ENCODE results near the gene ADCY5. TPM values are rescaled to one million over a fixed set of nuclear protein-coding genes. Genes with fewer than 3 reads are reported as not detected.
A peak's percentile ranks its signal among the peaks of the same experiment; 100 is the strongest.

Gene ADCY5
- total and polyA plus RNA-seq, 5 donors = 90.4 to 220 (median 205) TPM

DNA sequence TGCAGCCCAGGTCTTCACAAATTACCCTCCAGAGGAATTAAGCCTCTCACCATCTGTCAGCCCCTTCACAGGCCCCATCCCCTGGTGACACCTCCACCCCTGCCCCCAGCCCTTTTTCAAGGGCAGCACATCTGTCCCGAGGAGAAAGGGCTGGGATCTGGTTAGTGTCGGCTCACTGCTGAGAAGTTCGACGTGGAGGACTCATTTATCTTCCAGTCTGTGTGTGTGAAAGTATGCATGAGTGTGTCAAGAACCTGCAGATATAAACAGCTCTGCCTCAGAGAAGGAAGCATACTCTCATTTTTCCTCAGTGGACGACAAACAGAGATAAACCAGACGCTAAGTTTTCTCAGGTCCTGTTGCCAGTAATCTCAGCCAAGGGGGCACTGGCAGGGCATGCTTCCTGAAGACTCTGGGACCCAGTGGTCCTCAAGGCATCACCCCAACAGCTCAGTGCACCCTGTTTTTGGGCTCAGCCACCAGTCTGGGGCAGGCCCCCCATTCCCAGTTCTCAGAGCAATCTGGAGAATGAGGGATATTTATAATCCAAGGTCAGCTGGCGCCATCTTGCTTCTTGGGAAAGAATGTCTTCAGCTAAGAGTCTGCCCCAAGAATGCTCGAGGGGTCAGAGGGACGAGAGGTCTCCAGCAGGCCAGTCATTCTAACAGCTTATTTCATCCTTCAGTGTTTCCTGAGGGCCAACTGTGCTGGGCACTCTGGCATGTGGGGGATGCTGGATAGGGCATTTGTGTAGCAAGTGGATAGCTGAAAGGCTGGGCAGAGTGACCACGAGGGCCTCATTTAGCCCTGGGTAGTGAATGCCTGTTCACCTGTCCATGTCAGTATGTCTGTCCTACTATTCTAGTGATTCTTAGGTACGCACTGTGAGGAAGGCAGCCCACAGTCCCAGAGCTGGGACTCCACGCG is 73.6 kb downstream of the ADCY5 start:
- ATAC-seq = peak in 1 of 2 donors; percentile 6
- Histone ChIP-seq H3K4me3 (ENCODE audit: low read length) (no peak overlapping the region), H3K27me3 (ENCODE audit: control insufficient read depth, insufficient read depth) (no peaks in the 10 kb centered on the region), H3K27ac (ENCODE audit: low read length) (peak overlapping the region; percentile 88), H3K9me3 (ENCODE audit: control insufficient read depth, low read length) (no peaks in the 10 kb centered on the region), H3K4me1 (ENCODE audit: control insufficient read depth, insufficient read depth, low read length) (peaks cover 22% of the 10 kb centered on the region)
- no peak for DNase-seq
- intact Hi-C loops (cut with DNase I) = no loop called here
- WGBS = 61% methylated on average over 13 of the region's 13 CpGs

DNA sequence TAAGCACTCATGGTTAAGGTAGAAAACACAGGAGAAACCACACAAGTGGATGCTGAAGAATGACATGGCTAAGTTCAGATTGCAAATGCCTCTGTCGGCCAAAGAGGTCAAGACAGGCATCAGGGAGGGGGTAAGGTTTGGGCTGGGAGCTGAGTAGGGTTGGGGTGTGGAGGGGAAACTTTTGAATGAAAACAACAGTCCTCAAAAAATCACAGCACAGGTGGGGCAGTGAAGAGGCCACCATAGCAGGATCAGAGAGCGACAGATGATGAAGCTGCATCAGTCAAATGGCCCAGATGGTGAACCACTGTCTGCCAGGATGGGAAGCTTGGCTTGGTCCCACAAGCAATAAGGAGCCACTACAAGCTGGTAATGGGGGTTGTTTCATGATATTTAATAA is 74.9 kb downstream of the ADCY5 start:
- no peak for DNase-seq
- 61% methylated on average over 2 of the region's 2 CpGs for WGBS
- Histone ChIP-seq H3K4me3 (ENCODE audit: low read length) (no peak overlapping the region), H3K27me3 (ENCODE audit: control insufficient read depth, insufficient read depth) (no peaks in the 10 kb centered on the region), H3K4me1 (ENCODE audit: control insufficient read depth, insufficient read depth, low read length) (peaks cover 22% of the 10 kb centered on the region), H3K9me3 (ENCODE audit: control insufficient read depth, low read length) (no peaks in the 10 kb centered on the region), H3K27ac (ENCODE audit: low read length) (peak overlapping the region; percentile 88)
- intact Hi-C loops (cut with DNase I) = loop anchor here in 1 of 4 donors (5.0 kb wide), 1 partner anchor 37 kb away; no protein-coding TSS in a partner anchor
- ATAC-seq = no peak

DNA sequence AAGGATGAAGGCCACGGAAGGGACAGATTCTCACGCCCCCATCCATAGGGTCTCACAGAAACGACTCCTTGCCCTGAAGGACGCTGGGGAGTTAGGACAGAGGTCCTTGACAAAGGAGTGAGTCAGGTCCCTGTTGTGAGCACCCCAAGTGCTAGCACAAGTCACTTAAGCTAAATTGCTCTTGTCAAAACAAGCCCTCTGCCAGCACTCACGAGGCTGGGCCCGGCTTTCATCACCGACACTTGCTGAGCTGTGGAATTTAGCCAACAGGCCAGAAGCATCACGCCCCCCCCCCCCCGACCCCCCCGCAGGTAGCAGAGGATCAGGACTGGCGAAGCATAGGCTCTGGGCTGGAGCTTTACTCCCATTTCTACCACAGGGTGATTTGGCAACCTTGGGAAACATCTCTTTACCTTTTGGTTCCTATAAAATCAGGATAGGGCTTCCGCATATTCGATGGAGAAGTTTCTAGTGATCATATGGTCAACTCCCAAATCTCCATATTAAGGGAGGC is 75.4 kb downstream of the ADCY5 start:
- ATAC-seq = peak; percentile 73 to 79
- peaks cover 20% of the 10 kb centered on the region for H3K4me1 ChIP-seq (ENCODE audit: control insufficient read depth, insufficient read depth, low read length)
- intact Hi-C loops (cut with DNase I) = loop anchor here in 1 of 4 donors (5.0 kb wide), 1 partner anchor 36 kb away; no protein-coding TSS in a partner anchor
- peak overlapping the region; percentile 97 for H3K27ac ChIP-seq (ENCODE audit: low read length)
- WGBS = 31% methylated on average over 13 of the region's 13 CpGs
- H3K4me3 ChIP-seq (ENCODE audit: low read length) = no peak overlapping the region
- H3K9me3 ChIP-seq (ENCODE audit: control insufficient read depth, low read length) = no peaks in the 10 kb centered on the region
- DNase-seq = peak; percentile 60 to 84 (median 76)
- H3K27me3 ChIP-seq (ENCODE audit: control insufficient read depth, insufficient read depth) = no peaks in the 10 kb centered on the region

DNA sequence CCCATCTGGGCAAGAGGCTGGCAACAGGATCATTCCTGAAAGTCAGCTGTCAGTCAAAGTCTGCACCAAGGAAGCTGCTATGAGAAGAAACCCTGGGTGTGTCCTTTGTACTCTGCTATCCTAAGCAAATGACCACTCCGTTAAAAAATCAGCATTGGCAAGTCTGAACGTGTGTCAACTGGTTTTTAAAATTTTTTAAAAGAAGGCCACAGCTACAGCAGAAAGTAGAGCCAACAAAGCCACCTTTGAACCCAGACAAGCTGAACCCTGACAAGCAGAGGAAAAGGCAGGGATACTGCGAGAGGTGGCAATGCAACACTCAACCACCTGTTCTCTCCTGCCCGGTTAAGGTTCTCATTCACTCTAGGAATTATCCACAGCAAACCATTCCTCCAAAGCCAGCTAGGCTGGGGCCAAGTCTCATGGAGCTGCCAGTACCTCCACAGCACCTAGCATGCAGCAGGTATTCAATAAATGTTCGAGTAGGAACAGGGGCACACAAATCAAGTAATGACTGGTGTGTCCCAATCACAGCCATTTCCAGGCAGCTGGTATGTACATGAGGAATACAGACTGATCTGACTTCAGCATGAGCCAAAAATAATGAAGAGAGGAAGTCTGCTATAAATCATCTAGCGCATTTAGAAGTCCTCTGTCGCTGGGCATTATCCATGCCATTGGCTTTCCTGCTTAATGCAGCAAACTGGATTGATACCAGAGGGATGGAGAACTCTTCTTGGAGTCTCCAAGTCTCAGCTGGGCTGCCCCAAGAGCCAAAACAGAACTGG is 76.0 kb downstream of the ADCY5 start:
- Histone ChIP-seq H3K9me3 (ENCODE audit: control insufficient read depth, low read length) (no peaks in the 10 kb centered on the region), H3K27ac (ENCODE audit: low read length) (peak overlapping the region; percentile 97), H3K4me3 (ENCODE audit: low read length) (no peak overlapping the region), H3K4me1 (ENCODE audit: control insufficient read depth, insufficient read depth, low read length) (peaks cover 21% of the 10 kb centered on the region), H3K27me3 (ENCODE audit: control insufficient read depth, insufficient read depth) (no peaks in the 10 kb centered on the region)
- 42% methylated on average over 7 of the region's 7 CpGs for WGBS
- DNase-seq (no peak), ATAC-seq (no peak)
- intact Hi-C loops (cut with DNase I) = loop anchor here in 1 of 4 donors (5.0 kb wide), 1 partner anchor 36 kb away; no protein-coding TSS in a partner anchor

DNA sequence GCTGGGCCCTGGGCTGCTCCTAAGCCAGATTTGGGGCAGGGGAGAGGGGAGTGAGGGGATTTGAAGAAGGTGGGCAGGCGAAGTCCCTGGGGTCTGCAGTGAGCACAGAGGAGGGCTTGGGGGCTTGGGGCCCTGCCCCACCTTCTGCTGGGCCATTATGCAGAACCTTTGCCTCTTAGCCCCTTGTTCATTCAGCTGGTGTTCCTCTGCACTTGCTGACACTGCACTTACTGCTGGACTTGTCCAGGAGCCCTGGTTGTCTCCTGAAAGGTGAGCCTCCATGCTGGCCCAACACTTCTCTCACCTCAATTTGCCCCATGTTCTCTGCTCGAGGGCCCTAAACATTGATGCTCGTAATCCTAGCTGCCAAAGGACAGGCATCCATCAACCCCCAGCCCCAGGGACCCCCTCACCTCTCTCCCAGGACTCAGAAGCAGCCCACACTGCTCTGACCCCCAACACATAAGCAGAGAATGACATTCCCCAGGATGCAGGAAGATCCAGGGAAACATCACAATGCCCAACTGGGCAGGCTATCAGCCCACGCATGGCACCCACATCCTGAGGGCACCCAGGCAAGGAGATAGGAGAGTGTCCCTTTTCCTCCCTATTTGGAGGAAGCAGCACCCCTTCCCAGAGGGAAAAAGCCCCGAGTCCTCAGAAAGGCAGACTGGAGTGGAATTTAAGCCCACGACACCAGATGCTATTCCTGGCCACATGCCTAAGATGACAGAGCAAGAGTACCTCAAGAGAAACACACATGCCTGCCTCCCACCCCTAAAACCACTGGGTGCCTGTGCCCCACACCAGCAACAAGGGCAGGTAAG is 76.8 kb downstream of the ADCY5 start:
- ATAC-seq (no peak), DNase-seq (no peak)
- intact Hi-C loops (cut with DNase I) = loop anchor here in 1 of 4 donors (5.0 kb wide), 1 partner anchor 35 kb away; no protein-coding TSS in a partner anchor
- Histone ChIP-seq H3K27ac (ENCODE audit: low read length) (peak overlapping the region; percentile 97), H3K9me3 (ENCODE audit: control insufficient read depth, low read length) (no peaks in the 10 kb centered on the region), H3K27me3 (ENCODE audit: control insufficient read depth, insufficient read depth) (no peaks in the 10 kb centered on the region), H3K4me1 (ENCODE audit: control insufficient read depth, insufficient read depth, low read length) (peaks cover 25% of the 10 kb centered on the region), H3K4me3 (ENCODE audit: low read length) (no peak overlapping the region)
- WGBS = 52% methylated on average over 6 of the region's 6 CpGs

DNA sequence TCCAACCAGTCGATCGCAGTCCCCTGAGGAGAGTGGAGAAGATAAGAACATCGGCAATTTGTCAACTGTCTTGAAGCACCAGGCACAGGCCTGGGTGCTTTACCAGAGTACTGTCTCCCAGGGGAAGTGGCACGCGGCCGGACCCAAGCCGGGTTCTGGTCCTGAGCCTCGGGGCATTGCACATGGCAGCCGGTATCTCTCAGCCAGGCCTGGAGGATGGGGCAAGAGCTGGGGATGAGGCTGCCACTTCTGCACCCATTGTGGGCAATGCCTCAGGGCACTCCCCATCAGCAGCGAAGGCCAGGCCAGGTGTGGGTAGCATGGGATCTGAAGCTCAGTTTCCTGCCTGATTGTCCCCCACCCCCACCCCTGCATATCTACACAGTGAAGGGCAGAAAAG is 77.5 kb downstream of the ADCY5 start:
- Histone ChIP-seq H3K4me1 (ENCODE audit: control insufficient read depth, insufficient read depth, low read length) (peaks cover 23% of the 10 kb centered on the region), H3K9me3 (ENCODE audit: control insufficient read depth, low read length) (no peaks in the 10 kb centered on the region), H3K4me3 (ENCODE audit: low read length) (no peak overlapping the region), H3K27me3 (ENCODE audit: control insufficient read depth, insufficient read depth) (no peaks in the 10 kb centered on the region), H3K27ac (ENCODE audit: low read length) (peak overlapping the region; percentile 97)
- intact Hi-C loops (cut with DNase I) = loop anchor here in 1 of 4 donors (5.0 kb wide), 1 partner anchor 34 kb away; no protein-coding TSS in a partner anchor
- 58% methylated on average over 10 of the region's 10 CpGs for WGBS
- ATAC-seq (no peak), DNase-seq (no peak)

DNA sequence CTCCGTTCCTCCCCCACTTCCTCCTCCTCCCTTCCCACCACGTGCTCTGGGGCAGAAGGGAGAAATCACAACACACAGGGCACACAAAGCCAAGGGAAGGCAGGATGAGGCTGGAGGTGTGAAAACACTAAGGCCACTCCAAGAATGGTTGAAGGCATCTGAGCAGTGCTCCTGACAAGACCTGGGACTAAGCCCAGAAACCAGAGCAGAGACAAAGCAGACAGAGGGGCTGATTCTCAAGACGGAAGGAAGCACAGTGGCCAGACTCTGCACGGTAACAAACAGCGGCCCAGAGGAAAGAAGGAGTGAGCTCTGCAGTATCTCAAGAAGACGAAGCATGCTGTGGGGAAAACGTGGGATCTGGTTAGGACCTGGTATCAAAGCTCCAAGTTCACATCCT is 78.1 kb downstream of the ADCY5 start:
- 41% methylated on average over 7 of the region's 7 CpGs for WGBS
- H3K9me3 ChIP-seq (ENCODE audit: control insufficient read depth, low read length) = no peaks in the 10 kb centered on the region
- ATAC-seq = no peak
- no peak for DNase-seq
- no peak overlapping the region for H3K4me3 ChIP-seq (ENCODE audit: low read length)
- peaks cover 19% of the 10 kb centered on the region for H3K4me1 ChIP-seq (ENCODE audit: control insufficient read depth, insufficient read depth, low read length)
- H3K27me3 ChIP-seq (ENCODE audit: control insufficient read depth, insufficient read depth) = no peaks in the 10 kb centered on the region
- intact Hi-C loops (cut with DNase I) = loop anchor here in 1 of 4 donors (5.0 kb wide), 1 partner anchor 34 kb away; no protein-coding TSS in a partner anchor
- H3K27ac ChIP-seq (ENCODE audit: low read length) = peak overlapping the region; percentile 32

DNA sequence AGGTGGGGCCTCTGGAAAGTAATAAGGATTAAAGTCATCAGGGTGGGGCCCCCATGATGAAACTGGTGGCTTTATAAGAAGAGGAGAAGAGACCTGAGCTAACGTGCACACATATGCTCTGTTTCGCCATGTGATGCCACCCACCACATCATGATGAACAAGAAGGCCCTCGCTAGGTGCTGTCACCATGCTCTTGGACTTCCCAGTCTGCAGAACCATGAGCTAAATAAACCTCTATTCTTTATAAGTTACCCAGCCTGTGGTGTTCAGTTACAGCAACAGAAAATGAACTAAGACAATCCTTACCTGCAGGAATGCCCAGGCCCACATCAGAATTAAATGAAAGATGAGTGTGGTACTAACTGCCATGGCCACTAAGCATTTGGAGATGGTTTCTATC is 79.8 kb downstream of the ADCY5 start:
- intact Hi-C loops (cut with DNase I) = no loop called here
- WGBS = 96% methylated on average over 3 of the region's 3 CpGs
- Histone ChIP-seq H3K4me3 (ENCODE audit: low read length) (no peak overlapping the region), H3K4me1 (ENCODE audit: control insufficient read depth, insufficient read depth, low read length) (peaks cover 20% of the 10 kb centered on the region), H3K27ac (ENCODE audit: low read length) (peak overlapping the region; percentile 58), H3K9me3 (ENCODE audit: control insufficient read depth, low read length) (no peaks in the 10 kb centered on the region), H3K27me3 (ENCODE audit: control insufficient read depth, insufficient read depth) (no peaks in the 10 kb centered on the region)
- ATAC-seq = no peak
- DNase-seq = no peak

DNA sequence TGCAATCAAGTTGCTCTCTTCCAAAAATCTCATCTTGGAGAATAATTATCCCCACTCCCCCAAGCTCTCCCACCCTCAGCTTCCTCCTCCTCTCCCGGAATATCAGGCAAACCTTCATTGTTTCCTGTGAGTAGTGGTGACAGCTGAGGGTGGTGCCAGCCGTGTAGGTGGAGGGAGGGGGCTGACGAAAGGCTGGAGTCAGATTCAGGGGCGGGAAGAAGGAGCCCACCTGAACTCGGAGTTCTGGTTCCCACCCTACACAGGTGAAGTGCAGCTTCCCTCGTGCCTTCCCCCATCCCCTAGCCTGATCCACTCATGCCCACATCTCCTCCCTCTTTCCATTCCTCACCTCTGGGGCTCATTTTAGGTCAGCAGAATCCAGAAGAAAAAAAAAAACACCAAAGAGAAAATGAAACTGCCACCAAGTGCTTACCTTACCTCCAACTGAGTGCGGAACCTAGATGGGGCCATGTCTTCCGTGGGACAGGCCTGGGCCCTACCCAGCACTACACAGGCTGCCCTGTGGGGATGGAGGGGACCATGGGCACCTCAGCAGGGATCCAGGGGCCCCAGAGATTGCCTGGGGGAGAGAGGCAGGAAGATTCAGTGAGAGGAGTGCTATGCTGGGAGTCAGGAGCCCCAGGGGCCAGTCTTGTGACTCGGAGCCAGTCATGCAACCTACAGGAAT is 81.3 kb downstream of the ADCY5 start:
- 64% methylated on average over 9 of the region's 9 CpGs for WGBS
- peaks cover 17% of the 10 kb centered on the region for H3K4me1 ChIP-seq (ENCODE audit: control insufficient read depth, insufficient read depth, low read length)
- DNase-seq = no peak
- no peaks in the 10 kb centered on the region for H3K9me3 ChIP-seq (ENCODE audit: control insufficient read depth, low read length)
- intact Hi-C loops (cut with DNase I) = no loop called here
- H3K27me3 ChIP-seq (ENCODE audit: control insufficient read depth, insufficient read depth) = no peaks in the 10 kb centered on the region
- H3K27ac ChIP-seq (ENCODE audit: low read length) = no peak overlapping the region
- H3K4me3 ChIP-seq (ENCODE audit: low read length) = no peak overlapping the region
- ATAC-seq = no peak
